CD8-positive, alpha-beta memory T cell (primary cell): ENCODE data around the gene KLRK1. TPM values are rescaled to one million over a fixed set of nuclear protein-coding genes. Genes with fewer than 3 reads are reported as not detected.
"Not testable (repeated sequence)": the region's sequence is repeated elsewhere in the genome, so short reads cannot be mapped to it uniquely, and the experiment has no call there.

Experiments
- CTCF ChIA-PET: fragments of 350-600 bp; sonication (Branson Sonifier 250); formaldehyde crosslinking; loops from one replicate; lab custom pipeline; 2021; ENCODE audit warnings: antibody characterized with exemption; lab: Charles Lee
- POLR2A ChIA-PET: fragments of 350-600 bp; sonication (Branson Sonifier 250); formaldehyde crosslinking; loops from one replicate; lab custom pipeline; 2021; ENCODE audit warnings: antibody characterized with exemption; lab: Charles Lee
- DNase-seq, 5 donors: peaks; one replicate each; pipeline versions ENCODE4 v3.0.0 to v3.0.0-alpha.2; 2020 to 2022; ENCODE audit warnings: mixed read lengths in 1 of 5
- H3K27ac ChIP-seq: one replicate; pipeline ENCODE4 v1.7.0; 2013; ENCODE audit warnings: low read depth, mild to moderate bottlenecking, low read length, moderate library complexity
- H3K27me3 ChIP-seq: 2 replicates; pipeline ENCODE4 v1.7.0; 2013; ENCODE audit warnings: low read length, mild to moderate bottlenecking; ENCODE audit not compliant: insufficient read depth, poor library complexity, severe bottlenecking
- H3K36me3 ChIP-seq: 2 replicates; pipeline ENCODE4 v1.7.0; 2013; ENCODE audit warnings: mild to moderate bottlenecking, low read length, moderate library complexity; ENCODE audit not compliant: insufficient read depth
- H3K4me1 ChIP-seq: 2 replicates; pipeline ENCODE4 v1.7.0; 2013; ENCODE audit warnings: mild to moderate bottlenecking, low read length, moderate library complexity; ENCODE audit not compliant: insufficient read depth
- H3K4me3 ChIP-seq: 2 replicates; pipeline ENCODE4 v1.7.0; 2013; ENCODE audit warnings: mild to moderate bottlenecking, low read length
- H3K9me3 ChIP-seq: 2 replicates; pipeline ENCODE4 v1.7.0; 2013; ENCODE audit warnings: mild to moderate bottlenecking, low read length
- H3K27ac Mint-ChIP-seq, 8 donors: one replicate each; pipeline ENCODE4 v1.8.0; 2020 to 2021; ENCODE audit warnings: mixed read lengths in 8 of 8, mild to moderate bottlenecking in 6 of 8, inconsistent platforms in 3 of 8, moderate library complexity in 3 of 8
- H3K27me3 Mint-ChIP-seq, 2 donors: one replicate each; pipeline ENCODE4 v1.8.0; 2020 to 2021; ENCODE audit warnings: mixed read lengths in 2 of 2, mild to moderate bottlenecking in 1 of 2, moderate library complexity in 1 of 2
- H3K36me3 Mint-ChIP-seq, 3 donors: one replicate each; pipeline ENCODE4 v1.8.0; 2020 to 2021; ENCODE audit warnings: mixed read lengths in 3 of 3, inconsistent platforms in 1 of 3, mild to moderate bottlenecking in 1 of 3
- H3K4me1 Mint-ChIP-seq, 3 donors: one replicate each; pipeline ENCODE4 v1.8.0; 2020 to 2021; ENCODE audit warnings: mixed read lengths in 3 of 3, inconsistent platforms in 1 of 3, mild to moderate bottlenecking in 1 of 3
- H3K4me3 Mint-ChIP-seq, 7 donors: one replicate each; pipeline ENCODE4 v1.8.0; 2020 to 2021; ENCODE audit warnings: mixed read lengths in 7 of 7, mild to moderate bottlenecking in 6 of 7, moderate library complexity in 4 of 7, inconsistent platforms in 2 of 7
- H3K9me3 Mint-ChIP-seq, 5 donors: one replicate each; pipeline ENCODE4 v1.8.0; 2020 to 2022; ENCODE audit warnings: mixed read lengths in 5 of 5, mild to moderate bottlenecking in 3 of 5, moderate library complexity in 2 of 5, inconsistent platforms in 1 of 5
- polyA plus RNA-seq: library from polyadenylated mRNA; unstranded; fragments of 300-500 nt; fragmentation: Illumina TruSeq; gene quantifications from one replicate; pipeline ENCODE4 v1.2.3, GENCODE V29; 2021
- total RNA-seq, 2 experiments: library from RNA; stranded (reverse); gene quantifications; one replicate each; pipeline ENCODE4 v1.2.3, GENCODE V29; 2021

Gene KLRK1
- total and polyA plus RNA-seq, 3 experiments from 2014 or later, result 145 to 562 (median 161) TPM

GRCh38 chr12:10374624-10375018 lies 15.2 kb downstream of the KLRK1 start:
- ChIA-PET POLR2A (interaction anchor here (0.7 to 1.9 kb wide), 5 partner anchors 10 to 29 kb away, joined by 3 to 8 read pairs (median 5); no protein-coding TSS in a partner anchor), CTCF (interaction anchor here (0.8 to 1.1 kb wide), 2 partner anchors 9 to 16 kb away, joined by 3 to 4 read pairs; no protein-coding TSS in a partner anchor)
- Mint-ChIP-seq H3K27ac (peak overlapping the region; percentile 87 to 95 (median 92)), H3K4me3 (peak overlapping the region; percentile 51 to 80 (median 76)), H3K27me3 (no peaks in the 10 kb centered on the region), H3K36me3 (peaks cover 28 to 92% (median 43%) of the 10 kb centered on the region in 3 donors), H3K9me3 (no peaks in the 10 kb centered on the region), H3K4me1 (peaks cover 86 to 94% (median 92%) of the 10 kb centered on the region in 3 donors)
- DNase-seq, result no peak
- Histone ChIP-seq H3K4me1 (peaks cover 54% of the 10 kb centered on the region), H3K9me3 (no peaks in the 10 kb centered on the region), H3K27ac (peak overlapping the region; percentile 35), H3K4me3 (no peak overlapping the region), H3K27me3 (no peaks in the 10 kb centered on the region), H3K36me3 (peaks cover 26% of the 10 kb centered on the region)

GRCh38 chr12:10372559-10372958 lies 17.3 kb downstream of the KLRK1 start:
- peaks cover 33 to 76% (median 48%) of the 10 kb centered on the region in 3 donors for H3K36me3 Mint-ChIP-seq
- H3K4me3 Mint-ChIP-seq, result peak overlapping the region; percentile 36 to 73 (median 53)
- H3K4me3 ChIP-seq, result no peak overlapping the region
- no peaks in the 10 kb centered on the region for H3K27me3 ChIP-seq
- H3K27ac Mint-ChIP-seq, result peak overlapping the region; percentile 38 to 90 (median 82)
- H3K27me3 Mint-ChIP-seq, result no peaks in the 10 kb centered on the region
- DNase-seq, result no peak
- no peaks in the 10 kb centered on the region for H3K9me3 ChIP-seq
- ChIA-PET CTCF (no interaction called here), POLR2A (no interaction called here)
- H3K9me3 Mint-ChIP-seq, result peaks cover 0 to 3% (median 0%) of the 10 kb centered on the region in 5 donors
- H3K4me1 ChIP-seq, result peaks cover 65% of the 10 kb centered on the region
- H3K36me3 ChIP-seq, result peaks cover 12% of the 10 kb centered on the region
- H3K4me1 Mint-ChIP-seq, result peaks cover 76 to 84% (median 80%) of the 10 kb centered on the region in 3 donors
- no peak overlapping the region for H3K27ac ChIP-seq

- peaks cover 12% of the 10 kb centered on the region for H3K36me3 ChIP-seq
- peak overlapping the region; percentile 2 to 63 (median 47) for H3K4me3 Mint-ChIP-seq
- POLR2A ChIA-PET, H3K9me3 ChIP-seq, H3K9me3 Mint-ChIP-seq, CTCF ChIA-PET, DNase-seq, H3K4me3 ChIP-seq, H3K27me3 ChIP-seq, H3K27me3 Mint-ChIP-seq, H3K27ac ChIP-seq: not testable (repeated sequence)
- H3K4me1 Mint-ChIP-seq, result peaks cover 70 to 79% (median 74%) of the 10 kb centered on the region in 3 donors
- H3K27ac Mint-ChIP-seq, result peak overlapping the region; percentile 8 to 90 (median 82)
- peaks cover 35 to 71% (median 49%) of the 10 kb centered on the region in 3 donors for H3K36me3 Mint-ChIP-seq
- H3K4me1 ChIP-seq, result peaks cover 70% of the 10 kb centered on the region
Observed at GRCh38 chr12:10371893-10372535, 17.8 kb downstream of the KLRK1 start.

GRCh38 chr12:10369557-10370415 lies 20.1 kb downstream of the KLRK1 start:
- Histone ChIP-seq H3K27me3 (no peaks in the 10 kb centered on the region), H3K4me3 (no peak overlapping the region), H3K9me3 (no peaks in the 10 kb centered on the region), H3K27ac (peak overlapping the region; percentile 60), H3K4me1 (peaks cover 84% of the 10 kb centered on the region), H3K36me3 (peaks cover 7% of the 10 kb centered on the region)
- Mint-ChIP-seq H3K27ac (peak overlapping the region; percentile 81 to 96 (median 92)), H3K27me3 (no peaks in the 10 kb centered on the region), H3K36me3 (peaks cover 32 to 53% (median 45%) of the 10 kb centered on the region in 3 donors), H3K9me3 (peaks cover 0 to 3% (median 0%) of the 10 kb centered on the region in 5 donors), H3K4me3 (peak overlapping the region; percentile 29 to 89 (median 75)), H3K4me1 (peaks cover 55 to 66% (median 55%) of the 10 kb centered on the region in 3 donors)
- peak in 3 of 5 donors; percentile 52 to 58 (median 53) for DNase-seq
- ChIA-PET POLR2A (interaction anchor here (0.6 to 1.3 kb wide), 5 partner anchors 19 to 171 kb away, joined by 3 to 5 read pairs (median 4); no protein-coding TSS in a partner anchor), CTCF (interaction anchor here (0.8 to 1.8 kb wide), 4 partner anchors 12 to 42 kb away, joined by 3 to 6 read pairs (median 4); no protein-coding TSS in a partner anchor)

- CTCF ChIA-PET, result interaction anchor here (1.8 kb wide), 1 partner anchor 17 kb away, joined by 4 read pairs; no protein-coding TSS in a partner anchor
- Histone ChIP-seq H3K9me3 (no peaks in the 10 kb centered on the region), H3K27me3 (no peaks in the 10 kb centered on the region), H3K36me3 (peaks cover 5% of the 10 kb centered on the region), H3K4me3 (no peak overlapping the region), H3K4me1 (peaks cover 83% of the 10 kb centered on the region), H3K27ac (no peak overlapping the region)
- H3K36me3 Mint-ChIP-seq, result peaks cover 26 to 40% (median 38%) of the 10 kb centered on the region in 3 donors
- H3K27ac Mint-ChIP-seq, result peak overlapping the region in 7 of 8 donors; percentile 73 to 97 (median 92)
- peak overlapping the region; percentile 32 to 82 (median 64) for H3K4me3 Mint-ChIP-seq
- peaks cover 0 to 3% (median 0%) of the 10 kb centered on the region in 5 donors for H3K9me3 Mint-ChIP-seq
- peaks cover 42 to 53% (median 42%) of the 10 kb centered on the region in 3 donors for H3K4me1 Mint-ChIP-seq
- POLR2A ChIA-PET, result interaction anchor here (0.6 to 0.8 kb wide), 2 partner anchors 25 to 429 kb away, joined by 3 to 4 read pairs; no protein-coding TSS in a partner anchor
- DNase-seq, result no peak
- H3K27me3 Mint-ChIP-seq, result no peaks in the 10 kb centered on the region
Observed at GRCh38 chr12:10368206-10369171, 21.4 kb downstream of the KLRK1 start.

GRCh38 chr12:10367714-10368113 lies 22.1 kb downstream of the KLRK1 start:
- not testable (repeated sequence) for H3K36me3 ChIP-seq, H3K27me3 Mint-ChIP-seq, H3K27me3 ChIP-seq, H3K9me3 ChIP-seq, H3K9me3 Mint-ChIP-seq, H3K4me3 ChIP-seq, H3K27ac ChIP-seq, DNase-seq
- POLR2A ChIA-PET, result interaction anchor here (0.6 to 1.8 kb wide), 4 partner anchors 12 to 428 kb away, joined by 3 to 8 read pairs (median 6); partner anchors contain the start of gene GABARAPL1
- CTCF ChIA-PET, result interaction anchor here (1.7 to 3.9 kb wide), 6 partner anchors 19 to 194 kb away, joined by 5 to 24 read pairs (median 15); no protein-coding TSS in a partner anchor
- peaks cover 34 to 47% (median 34%) of the 10 kb centered on the region in 3 donors for H3K4me1 Mint-ChIP-seq
- peak overlapping the region; percentile 21 to 82 (median 61) for H3K4me3 Mint-ChIP-seq
- H3K4me1 ChIP-seq, result peaks cover 81% of the 10 kb centered on the region
- peaks cover 26 to 34% (median 33%) of the 10 kb centered on the region in 3 donors for H3K36me3 Mint-ChIP-seq
- peak overlapping the region in 7 of 8 donors; percentile 73 to 97 (median 92) for H3K27ac Mint-ChIP-seq
